Fibroblast of skin of left quadriceps (primary cell): ENCODE data around the gene MMRN2.

Experiments
- DNase-seq, 2 experiments: peaks; one replicate each; pipeline ENCODE4 v3.0.0-alpha.2; 2013; ENCODE audit warnings: low read depth in 2 of 2

The MMRN2 gene

DNA sequence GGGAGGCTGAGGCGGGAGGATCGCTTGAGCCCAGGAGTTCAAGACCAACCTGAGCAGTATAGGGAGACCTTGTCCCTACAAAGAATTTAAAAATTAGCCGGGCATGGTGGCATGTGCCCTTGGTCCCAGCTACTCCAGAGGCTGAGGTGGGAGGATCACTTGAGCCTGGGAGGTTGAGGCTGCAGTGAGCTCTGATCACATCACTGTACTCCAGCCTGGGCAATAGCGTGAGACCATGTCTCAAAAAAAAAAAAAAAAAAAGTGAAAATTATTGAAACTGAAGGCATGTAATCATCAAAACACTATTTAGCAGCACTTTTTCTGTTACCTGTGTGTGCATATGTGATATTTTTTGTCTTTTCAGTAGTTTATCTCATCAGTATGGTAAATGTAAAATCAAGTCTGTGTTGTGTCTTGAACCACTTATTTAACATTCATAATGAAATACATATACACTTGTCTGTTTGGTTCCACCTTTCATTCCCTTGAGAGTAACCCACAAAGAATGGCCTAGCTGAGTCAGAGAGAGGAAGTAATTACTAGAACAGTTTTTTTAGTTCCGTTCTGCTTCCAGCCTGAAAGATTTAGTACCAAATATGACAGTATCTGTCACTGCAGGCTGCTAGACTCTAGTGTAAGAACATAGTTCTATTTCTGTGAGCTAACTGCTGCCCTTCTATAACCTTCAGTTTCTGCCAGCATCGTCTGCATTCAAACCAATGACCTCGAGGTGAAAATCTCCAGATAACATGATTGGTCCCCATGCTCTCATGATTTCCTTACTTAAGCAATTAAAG lies 68.6 kb downstream of the MMRN2 start:
- DNase-seq: peak; percentile 40 to 44
